Right ventricle myocardium superior (tissue), 1 donor: ENCODE results near the gene IBTK. TPM values are rescaled to one million over a fixed set of nuclear protein-coding genes. Genes with fewer than 3 reads are reported as not detected.
"Not testable (repeated sequence)": the region's sequence is repeated elsewhere in the genome, so short reads cannot be mapped to it uniquely, and the experiment has no call there.

ENCODE experiments used
- ATAC-seq: fragments of 200-7000 bp; cut with Tn5 transposase; one replicate; pipeline ENCODE4 v1.9.1; 2020; ENCODE audit warnings: mild to moderate bottlenecking; ENCODE audit not compliant: poor library complexity
- DNase-seq: peaks from one replicate; pipeline ENCODE4 v3.0.0-alpha.2; 2020
- intact Hi-C: fragments of 100-400 bp; cut with DNase I; formaldehyde crosslinking; loops from one replicate; pipeline ENCODE4 v1.11.2; 2022
- long read RNA-seq: library from polyadenylated mRNA; unstranded; transcript quantifications from one replicate; pipeline ENCODE4 v2.0.0, GENCODE V29; 2021
- total RNA-seq: library from RNA; stranded (reverse); fragmentation: NEBNext Ultra II Directional; extraction: Animal tissue kit (Norgen Biotek cat#: 25700); gene quantifications from one replicate; pipeline ENCODE4 v1.2.1, GENCODE V29; 2021
- donor health status: DM: no; HTN: yes; CAD: no; lungs with severe emphysema.

Gene IBTK
- 25.6 TPM for total RNA-seq
- long read RNA-seq, full-length matches to known transcripts: 11 of 22 reads
- long read RNA-seq, partial matches to known transcripts: 7 of 22 reads
- long read RNA-seq, other reads (novel, unspliced or antisense): 4 of 22 reads

- ATAC-seq (peak; percentile 99), DNase-seq (peak; percentile 96)
- intact Hi-C loops: loop anchor here (10.0 kb wide), 1 partner anchor 947 kb away; the partner anchor contains the start of genes PGM3 and RWDD2A
Observed at GRCh38 chr6:82247505-82248272, at the start of gene IBTK. IBTK (minus strand) TSS chr6:82247744; CDS start chr6:82240486, 7,258 bp downstream.

GRCh38 chr6:82283771-82284410, 36.3 kb upstream of the IBTK start:
- intact Hi-C loops: no loop called here
- ATAC-seq (no peak), DNase-seq (no peak)

- ATAC-seq, DNase-seq, intact Hi-C loops: not testable (repeated sequence)
Observed at GRCh38 chr6:82281550-82281949, 34.0 kb upstream of the IBTK start.

GRCh38 chr6:82277686-82278085, 30.1 kb upstream of the IBTK start:
- intact Hi-C loops: no loop called here
- ATAC-seq: no peak
- DNase-seq: no peak

- intact Hi-C loops: no loop called here
- no peak for ATAC-seq
Observed at GRCh38 chr6:82275686-82276085, 28.1 kb upstream of the IBTK start.

GRCh38 chr6:82273295-82273694, 25.8 kb upstream of the IBTK start:
- no peak for DNase-seq
- ATAC-seq: no peak
- intact Hi-C loops: loop anchor here (5.0 kb wide), 1 partner anchor 784 kb away; no protein-coding TSS in a partner anchor

More at GRCh38 chr6:82275686-82276085, 28.1 kb upstream of the IBTK start:
- no peak for DNase-seq

- intact Hi-C loops: loop anchor here (5.0 kb wide), 1 partner anchor 786 kb away; no protein-coding TSS in a partner anchor
- ATAC-seq (no peak), DNase-seq (no peak)
Observed at GRCh38 chr6:82270881-82271635, 23.5 kb upstream of the IBTK start.

GRCh38 chr6:82268301-82268846, 20.8 kb upstream of the IBTK start:
- DNase-seq (no peak), ATAC-seq (no peak)
- intact Hi-C loops: no loop called here

GRCh38 chr6:82264824-82265223, 17.3 kb upstream of the IBTK start:
- no peak for DNase-seq
- no peak for ATAC-seq
- intact Hi-C loops: no loop called here

GRCh38 chr6:82264321-82264720, 16.8 kb upstream of the IBTK start:
- no peak for DNase-seq
- ATAC-seq: no peak
- intact Hi-C loops: no loop called here

GRCh38 chr6:82263916-82264315, 16.4 kb upstream of the IBTK start:
- no peak for ATAC-seq
- no peak for DNase-seq
- intact Hi-C loops: no loop called here

- DNase-seq (no peak), ATAC-seq (no peak)
- intact Hi-C loops: no loop called here
Observed at GRCh38 chr6:82260997-82261732, 13.6 kb upstream of the IBTK start.

GRCh38 chr6:82259389-82259788, 11.8 kb upstream of the IBTK start:
- no peak for DNase-seq
- intact Hi-C loops: no loop called here

GRCh38 chr6:82257088-82257774, 9.7 kb upstream of the IBTK start:
- ATAC-seq (no peak), DNase-seq (no peak)
- intact Hi-C loops: no loop called here

More at GRCh38 chr6:82259389-82259788, 11.8 kb upstream of the IBTK start:
- ATAC-seq: no peak

- ATAC-seq, DNase-seq: not testable (repeated sequence)
- intact Hi-C loops: loop anchor here (5.0 kb wide), 1 partner anchor 803 kb away; no protein-coding TSS in a partner anchor
Observed at GRCh38 chr6:82254722-82255121, 7.2 kb upstream of the IBTK start.

GRCh38 chr6:82251942-82252341, 4.4 kb upstream of the IBTK start:
- ATAC-seq (no peak), DNase-seq (no peak)
- intact Hi-C loops: loop anchor here (5.0 kb wide), 1 partner anchor 805 kb away; no protein-coding TSS in a partner anchor
